Prostate gland (tissue), 2 donors: ENCODE results near the gene SARDH.

Source experiments
- CTCF ChIP-seq, 4 experiments: fragments of 200-600 bp in 2 of 4; fragments of 450-650 bp in 2 of 4; sonication (generic) in 2 of 4; IDR thresholded peaks; 1 replicate in 3 of 4; 2 replicates in 1 of 4; pipeline ENCODE4 v1.5.1; 2016 to 2019; ENCODE audit warnings: antibody characterized with exemption in 4 of 4, mild to moderate bottlenecking in 2 of 4, moderate library complexity in 2 of 4
- POLR2A ChIP-seq: fragments of 450-650 bp; IDR thresholded peaks from one replicate; pipeline ENCODE4 v1.6.1; 2016; ENCODE audit warnings: antibody characterized with exemption, mild to moderate bottlenecking
- POLR2AphosphoS5 ChIP-seq: sonication (generic); formaldehyde crosslinking; IDR thresholded peaks from one replicate; pipeline ENCODE4 v1.6.1; 2017; ENCODE audit warnings: antibody characterized with exemption

DNA sequence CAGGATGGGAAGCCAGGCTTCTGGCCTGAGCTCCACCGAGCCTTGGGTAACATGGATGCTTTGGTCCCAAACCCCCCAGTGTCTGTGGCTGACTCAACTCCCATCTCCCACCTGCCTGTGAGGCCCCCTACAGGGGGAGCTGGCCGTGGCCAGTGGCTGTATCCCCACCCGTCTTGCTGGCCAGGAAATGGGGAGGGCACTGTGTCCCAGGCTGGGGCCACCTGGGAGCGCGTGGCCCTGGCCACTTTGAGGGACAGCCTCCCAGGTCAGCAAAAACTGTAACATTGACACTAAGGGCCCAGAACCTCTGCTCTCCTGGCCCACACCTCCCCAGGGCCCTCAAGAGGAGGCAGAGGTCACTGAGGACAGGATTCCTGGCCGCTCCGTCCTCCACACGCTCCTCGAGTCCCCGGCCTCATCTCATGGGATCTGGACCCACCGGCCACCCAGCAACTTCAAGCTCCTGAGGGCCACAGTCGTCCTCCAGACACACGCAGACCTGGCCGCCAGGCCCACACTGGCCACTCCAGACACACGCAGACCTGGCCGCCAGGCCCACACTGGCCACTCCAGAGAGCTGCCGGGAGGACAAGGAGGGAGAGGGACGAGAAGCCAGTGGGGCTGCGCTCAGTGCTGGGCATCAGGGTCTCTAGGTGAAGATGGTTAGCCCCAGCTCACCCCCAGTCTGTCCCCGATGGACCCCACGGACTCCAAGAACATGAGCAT, 57.7 kb downstream of the SARDH start:
- TF ChIP-seq CTCF (IDR thresholded peaks at IDR 0.05) (no peak), POLR2A (no peak), POLR2AphosphoS5 (no peak)
